Panc1 (cell line): ENCODE results near the gene STK24. TPM values are rescaled to one million over a fixed set of nuclear protein-coding genes. Genes with fewer than 3 reads are reported as not detected.

Experiments used
- ATAC-seq: fragments of 200-7000 bp; cut with Tn5 transposase; 2 replicates; pipeline ENCODE4 v1.9.1; 2020; ENCODE audit warnings: mild to moderate bottlenecking, moderate library complexity
- BruUV-seq: library from RNA; stranded (reverse); fragments of 400-500 nt; replicated peaks from 2 replicates; lab custom pipeline; 2021; lab: Mats Ljungman, UMichigan
- CTCF ChIA-PET: fragments of 300-600 bp; sonication (Branson Sonifier 250); formaldehyde crosslinking; loops from one replicate; lab custom pipeline; 2022; ENCODE audit warnings: antibody characterized with exemption; lab: Charles Lee
- POLR2A ChIA-PET: fragments of 300-600 bp; sonication (Branson Sonifier 250); formaldehyde crosslinking; loops from one replicate; lab custom pipeline; 2022; ENCODE audit warnings: antibody characterized with exemption; lab: Charles Lee
- DNase-seq: peaks from one replicate; pipeline ENCODE4 v3.0.0-alpha.2; 2010; ENCODE audit warnings: low read depth, low spot score
- H3K27ac ChIP-seq: 2 replicates; pipeline ENCODE4 v1.5.1; 2011; ENCODE audit warnings: mild to moderate bottlenecking, low read length, inconsistent platforms
- H3K27me3 ChIP-seq: fragments of 200-500 bp; sonication (Bioruptor generic); 2 replicates; pipeline ENCODE4 v1.6.0; 2014; ENCODE audit warnings: low read length, inconsistent platforms; ENCODE audit not compliant: control insufficient read depth, insufficient read depth
- H3K36me3 ChIP-seq: fragments of 200-500 bp; sonication (Bioruptor generic); 2 replicates; pipeline ENCODE4 v1.5.1; 2014; ENCODE audit warnings: inconsistent platforms, mild to moderate bottlenecking, low read length, moderate library complexity; ENCODE audit not compliant: control insufficient read depth, insufficient read depth
- H3K4me1 ChIP-seq: 2 replicates; pipeline ENCODE4 v1.5.1; 2011; ENCODE audit warnings: inconsistent platforms, mild to moderate bottlenecking, low read length, moderate library complexity; ENCODE audit not compliant: control insufficient read depth, insufficient read depth
- H3K4me3 ChIP-seq, 2 experiments: 2 replicates each; pipeline ENCODE4 v1.5.1; 2011 to 2012; ENCODE audit warnings: low read depth in 2 of 2, low read length in 2 of 2, mild to moderate bottlenecking in 2 of 2, inconsistent platforms in 1 of 2, moderate library complexity in 1 of 2
- H3K9me3 ChIP-seq: fragments of 200-500 bp; sonication (Bioruptor generic); 2 replicates; pipeline ENCODE4 v1.5.1; 2014; ENCODE audit warnings: low read depth, mild to moderate bottlenecking, inconsistent platforms, low read length, moderate library complexity; ENCODE audit not compliant: control insufficient read depth, insufficient read depth
- CTCF ChIP-seq: fragments of 450-650 bp; IDR thresholded peaks from 2 replicates; pipeline ENCODE4 v1.5.1; 2017; ENCODE audit warnings: mild to moderate bottlenecking
- POLR2AphosphoS5 ChIP-seq: IDR thresholded peaks from 2 replicates; pipeline ENCODE4 v1.6.1; 2012; ENCODE audit warnings: mild to moderate bottlenecking, low read depth, low read length, moderate library complexity
- SIN3A ChIP-seq: IDR thresholded peaks from 2 replicates; pipeline ENCODE4 v1.6.1; 2012; ENCODE audit warnings: low read depth, mild to moderate bottlenecking, low read length, moderate library complexity, borderline replicate concordance; ENCODE audit not compliant: insufficient read depth
- TCF7L2 ChIP-seq: IDR thresholded peaks from 2 replicates; pipeline ENCODE4 v1.6.1; 2011; ENCODE audit warnings: mild to moderate bottlenecking, low read depth, low read length, inconsistent platforms
- in situ Hi-C: cut with HindIII; loops from 2 replicates; pipeline ENCODE4 v1.10.0; 2016; ENCODE audit warnings: low sequenced_read_pairs, low pct_unique_long_range_greater_than_20kb
- intact Hi-C: fragments of 100-400 bp; cut with micrococcal nuclease; formaldehyde crosslinking; loops from one replicate; pipeline ENCODE4 v1.10.0; 2022; ENCODE audit not compliant: unreplicated experiment
- total RNA-seq: library from RNA; stranded (reverse); gene quantifications from one replicate; pipeline ENCODE4 v1.2.1, GENCODE V29; 2021; ENCODE audit not compliant: unreplicated experiment
- TF ChIP-seq, protein P1 (sequence below), 2 experiments: IDR thresholded peaks; 2 replicates each; pipeline ENCODE4 v1.6.1; 2011 to 2012; ENCODE audit warnings: low read depth in 2 of 2, control low read depth in 1 of 2, low read length in 1 of 2, mild to moderate bottlenecking in 1 of 2, moderate library complexity in 1 of 2; ENCODE audit not compliant: insufficient read depth in 1 of 2

STK24 gene
- total RNA-seq, 1 experiment from 2014 or later, result 57.3 TPM

DNA sequence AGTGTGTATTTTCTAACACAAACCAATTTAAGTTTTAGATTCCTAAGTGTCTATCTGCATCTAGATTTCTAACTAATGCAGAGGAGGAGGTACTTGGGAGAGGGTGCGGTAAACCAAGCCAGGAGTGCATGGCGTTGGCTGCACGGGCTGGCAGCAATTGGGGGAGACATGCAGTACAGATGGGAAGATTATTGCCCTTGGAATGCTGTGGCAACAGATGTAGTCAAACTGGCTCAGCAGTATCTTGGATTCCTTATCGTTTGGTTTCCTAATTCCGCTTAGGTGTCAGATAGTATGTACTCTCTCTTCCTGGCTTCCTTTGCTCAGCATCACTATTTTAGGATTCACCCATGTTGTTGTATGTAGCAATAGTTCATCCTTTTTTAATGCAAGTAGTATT, 29.4 kb upstream of the STK24 start:
- no peaks in the 10 kb centered on the region for H3K36me3 ChIP-seq
- no peak for DNase-seq
- no peaks in the 10 kb centered on the region for H3K4me1 ChIP-seq
- no peaks in the 10 kb centered on the region for H3K9me3 ChIP-seq
- no peaks in the 10 kb centered on the region for H3K27me3 ChIP-seq
- ChIA-PET POLR2A (no interaction called here), CTCF (no interaction called here)
- intact Hi-C loops, result no loop called here
- no peak for TF ChIP-seq POLR2AphosphoS5
- TF ChIP-seq, protein P1, sequence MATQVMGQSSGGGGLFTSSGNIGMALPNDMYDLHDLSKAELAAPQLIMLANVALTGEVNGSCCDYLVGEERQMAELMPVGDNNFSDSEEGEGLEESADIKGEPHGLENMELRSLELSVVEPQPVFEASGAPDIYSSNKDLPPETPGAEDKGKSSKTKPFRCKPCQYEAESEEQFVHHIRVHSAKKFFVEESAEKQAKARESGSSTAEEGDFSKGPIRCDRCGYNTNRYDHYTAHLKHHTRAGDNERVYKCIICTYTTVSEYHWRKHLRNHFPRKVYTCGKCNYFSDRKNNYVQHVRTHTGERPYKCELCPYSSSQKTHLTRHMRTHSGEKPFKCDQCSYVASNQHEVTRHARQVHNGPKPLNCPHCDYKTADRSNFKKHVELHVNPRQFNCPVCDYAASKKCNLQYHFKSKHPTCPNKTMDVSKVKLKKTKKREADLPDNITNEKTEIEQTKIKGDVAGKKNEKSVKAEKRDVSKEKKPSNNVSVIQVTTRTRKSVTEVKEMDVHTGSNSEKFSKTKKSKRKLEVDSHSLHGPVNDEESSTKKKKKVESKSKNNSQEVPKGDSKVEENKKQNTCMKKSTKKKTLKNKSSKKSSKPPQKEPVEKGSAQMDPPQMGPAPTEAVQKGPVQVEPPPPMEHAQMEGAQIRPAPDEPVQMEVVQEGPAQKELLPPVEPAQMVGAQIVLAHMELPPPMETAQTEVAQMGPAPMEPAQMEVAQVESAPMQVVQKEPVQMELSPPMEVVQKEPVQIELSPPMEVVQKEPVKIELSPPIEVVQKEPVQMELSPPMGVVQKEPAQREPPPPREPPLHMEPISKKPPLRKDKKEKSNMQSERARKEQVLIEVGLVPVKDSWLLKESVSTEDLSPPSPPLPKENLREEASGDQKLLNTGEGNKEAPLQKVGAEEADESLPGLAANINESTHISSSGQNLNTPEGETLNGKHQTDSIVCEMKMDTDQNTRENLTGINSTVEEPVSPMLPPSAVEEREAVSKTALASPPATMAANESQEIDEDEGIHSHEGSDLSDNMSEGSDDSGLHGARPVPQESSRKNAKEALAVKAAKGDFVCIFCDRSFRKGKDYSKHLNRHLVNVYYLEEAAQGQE (IDR thresholded peaks at IDR 0.05; ENCODE audit: insufficient read depth in 1 of 2, low read depth in 2 of 2, low read length in 1 of 2), result no peak
- TF ChIP-seq CTCF, result no peak
- TF ChIP-seq SIN3A, result no peak
- no peak for TF ChIP-seq TCF7L2
- in situ Hi-C loops, result no loop called here
- BruUV-seq, result no TSS peak
- H3K4me3 ChIP-seq, result no peak overlapping the region
- no peak for ATAC-seq
- H3K27ac ChIP-seq, result no peak overlapping the region

DNA sequence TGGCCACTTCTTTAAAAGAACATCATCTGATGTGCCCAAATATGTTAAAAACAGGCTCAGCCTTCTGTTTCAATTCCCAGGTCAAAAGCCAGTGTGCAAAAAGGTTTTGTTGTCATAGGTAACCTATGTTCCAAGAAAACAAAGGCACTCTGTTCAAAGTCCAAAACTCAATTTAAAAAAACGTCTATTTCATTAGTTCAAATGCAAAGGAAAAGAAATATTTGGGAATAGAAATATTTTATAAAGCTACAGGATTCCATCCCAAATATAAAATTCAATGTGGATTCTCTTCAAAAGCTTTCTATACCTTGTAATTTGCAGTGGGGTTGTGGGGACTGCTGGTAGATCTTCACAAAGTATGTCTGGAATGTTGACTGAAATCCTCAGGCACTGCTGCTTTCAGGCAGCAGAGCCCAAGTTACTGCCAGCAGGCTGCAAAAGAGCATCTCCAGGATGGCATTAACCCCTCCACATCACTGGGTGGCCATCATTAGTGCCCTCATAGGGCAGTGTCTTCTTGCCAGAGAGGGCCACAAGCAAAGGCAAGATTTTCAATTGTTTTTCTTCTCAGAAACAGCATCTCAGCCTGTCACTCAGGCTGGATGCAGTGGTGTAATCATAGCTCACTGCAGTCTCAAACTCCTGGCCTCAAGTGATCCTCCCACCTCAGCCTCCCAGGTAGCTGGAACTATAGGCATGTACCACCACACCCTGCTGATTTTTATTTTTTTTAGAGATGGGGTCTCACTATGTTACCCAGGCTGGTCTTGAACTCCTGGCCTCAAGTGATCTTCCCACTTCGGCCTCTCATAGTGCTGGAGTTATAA, 22.8 kb upstream of the STK24 start:
- ATAC-seq (no peak), DNase-seq (no peak)
- CTCF ChIA-PET, result no interaction called here
- no peak for TF ChIP-seq CTCF
- no peak for TF ChIP-seq SIN3A
- TF ChIP-seq, protein P1 (IDR thresholded peaks at IDR 0.05; ENCODE audit: insufficient read depth in 1 of 2, low read depth in 2 of 2, low read length in 1 of 2), result no peak
- no peak for TF ChIP-seq TCF7L2
- TF ChIP-seq POLR2AphosphoS5, result no peak
- in situ Hi-C loops (no loop called here), intact Hi-C loops (no loop called here)
- H3K9me3 ChIP-seq, result no peaks in the 10 kb centered on the region
- H3K36me3 ChIP-seq, result no peaks in the 10 kb centered on the region
- POLR2A ChIA-PET, result no interaction called here
- no peak overlapping the region for H3K4me3 ChIP-seq
- H3K27me3 ChIP-seq, result no peaks in the 10 kb centered on the region
- H3K4me1 ChIP-seq, result no peaks in the 10 kb centered on the region
- no peak overlapping the region for H3K27ac ChIP-seq
- no TSS peak for BruUV-seq
